Measurements from ENCODE around the gene LSM2.

LSM2 gene

DNA sequence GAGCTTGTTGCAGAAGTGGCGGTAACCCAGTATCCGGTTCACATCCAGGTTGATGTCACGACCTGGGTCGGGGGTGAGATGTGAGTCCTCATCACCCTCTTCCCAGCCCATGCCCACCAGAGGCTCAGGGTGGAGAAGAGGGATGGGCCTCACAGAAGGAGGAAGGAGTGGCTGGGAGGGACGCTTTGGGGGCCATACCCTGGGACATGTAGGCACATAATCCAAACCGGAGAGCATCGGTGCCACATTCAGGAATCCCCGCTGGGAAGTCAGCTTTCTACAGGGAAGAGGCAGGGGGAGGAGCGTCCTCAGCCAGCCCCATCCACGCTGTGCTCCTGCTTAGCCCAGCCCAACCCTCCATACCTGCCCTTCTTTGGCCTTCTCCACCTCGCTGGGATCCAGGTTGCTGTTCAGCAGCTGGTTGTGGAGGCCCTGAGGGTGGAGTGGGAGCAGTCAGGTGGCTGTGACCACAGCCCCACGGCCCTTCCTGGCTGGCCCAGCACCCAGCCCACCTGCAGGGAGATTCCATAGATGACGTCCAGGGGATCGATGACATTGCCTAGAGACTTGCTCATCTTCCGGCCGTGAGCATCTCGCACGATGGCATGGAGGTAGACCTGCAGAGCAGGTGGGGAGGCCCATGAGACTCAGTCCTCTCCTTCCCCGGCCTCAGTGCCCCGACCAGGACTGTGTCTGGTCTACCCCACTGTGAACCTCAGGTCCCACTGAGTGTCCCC is 26.1 kb downstream of the LSM2 start:
- Histone ChIP-seq H3K4me2 (ENCODE audit: low read length) (no peak overlapping the region), H3K27ac (ENCODE audit: low read depth, low read length) (no peak overlapping the region), H4K12ac (ENCODE audit: low read depth, low read length) (no peak overlapping the region), H3K9ac (ENCODE audit: low read length) (no peak overlapping the region), H3K9me3 (ENCODE audit: insufficient read depth, low read depth, low read length) (no peaks in the 10 kb centered on the region), H3K4me3 (ENCODE audit: low read depth, low read length) (no peak overlapping the region), H3K27me3 (ENCODE audit: insufficient read depth, low read length) (no peaks in the 10 kb centered on the region), H4K91ac (ENCODE audit: low read depth, low read length) (no peak overlapping the region), H2AK5ac (ENCODE audit: low read length) (no peak overlapping the region), H4K8ac (ENCODE audit: low read depth, low read length) (no peak overlapping the region), H3K18ac (ENCODE audit: low read length) (no peak overlapping the region), H3K4me1 (ENCODE audit: control insufficient read depth in 1 of 2, insufficient read depth in 2 of 2, low read length in 2 of 2) (peaks cover 0 to 10% of the 10 kb centered on the region in 2 experiments), H3K79me2 (ENCODE audit: control insufficient read depth, insufficient read depth, low read length, poor library complexity) (no peaks in the 10 kb centered on the region), H2BK5ac (ENCODE audit: low read depth, low read length, poor library complexity) (no peak overlapping the region), H3K14ac (ENCODE audit: low read length) (no peak overlapping the region), H2BK120ac (ENCODE audit: insufficient read depth, low read length, poor library complexity) (no peak overlapping the region), H2BK12ac (ENCODE audit: low read length) (no peak overlapping the region), H3K79me1 (ENCODE audit: low read length) (no peaks in the 10 kb centered on the region), H3K4ac (ENCODE audit: low read depth, low read length) (no peak overlapping the region), H3K23ac (ENCODE audit: low read length) (no peak overlapping the region), H2AFZ (ENCODE audit: insufficient read depth, low read length, poor library complexity) (no peak overlapping the region), H3K36me3 (ENCODE audit: control insufficient read depth in 1 of 2, insufficient read depth in 2 of 2, low read length in 2 of 2) (peaks cover 70 to 75% of the 10 kb centered on the region in 2 experiments)
- no CpG with 5 or more reads among the region's 20 CpGs for WGBS (ENCODE audit: extremely low coverage, insufficient coverage, insufficient read length)
- no peak for DNase-seq

DNA sequence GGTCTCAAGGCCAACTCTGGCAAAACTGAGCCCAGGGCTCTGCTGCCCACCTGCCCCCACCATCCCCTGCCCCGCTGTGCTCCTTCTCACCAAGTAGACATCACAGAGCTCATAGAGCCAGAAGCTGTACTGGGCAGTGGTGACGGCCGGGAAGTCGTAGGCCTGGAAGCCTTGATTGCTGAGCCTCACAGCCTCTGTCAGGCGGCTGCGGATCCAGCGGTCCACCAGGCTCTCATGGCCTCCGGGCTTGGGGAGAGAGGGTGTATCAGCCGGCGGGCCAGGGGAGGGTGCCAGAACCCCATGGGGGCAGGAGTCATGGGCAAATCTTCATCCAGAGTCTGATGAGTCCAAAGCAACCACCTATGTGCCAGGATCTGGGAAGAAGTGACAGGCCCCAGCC is 26.9 kb downstream of the LSM2 start:
- H2BK12ac ChIP-seq (ENCODE audit: low read length): no peak overlapping the region
- H3K79me2 ChIP-seq (ENCODE audit: control insufficient read depth, insufficient read depth, low read length, poor library complexity): no peaks in the 10 kb centered on the region
- H3K9ac ChIP-seq (ENCODE audit: low read length): no peak overlapping the region
- H2BK120ac ChIP-seq (ENCODE audit: insufficient read depth, low read length, poor library complexity): no peak overlapping the region
- H3K18ac ChIP-seq (ENCODE audit: low read length): no peak overlapping the region
- WGBS (ENCODE audit: extremely low coverage, insufficient coverage, insufficient read length): no CpG with 5 or more reads among the region's 10 CpGs
- H3K27me3 ChIP-seq (ENCODE audit: insufficient read depth, low read length): no peaks in the 10 kb centered on the region
- DNase-seq: no peak
- no peak overlapping the region for H2AFZ ChIP-seq (ENCODE audit: insufficient read depth, low read length, poor library complexity)
- no peak overlapping the region for H3K4me3 ChIP-seq (ENCODE audit: low read depth, low read length)
- H2BK5ac ChIP-seq (ENCODE audit: low read depth, low read length, poor library complexity): no peak overlapping the region
- peaks cover 0 to 10% of the 10 kb centered on the region in 2 experiments for H3K4me1 ChIP-seq (ENCODE audit: control insufficient read depth in 1 of 2, insufficient read depth in 2 of 2, low read length in 2 of 2)
- no peak overlapping the region for H4K8ac ChIP-seq (ENCODE audit: low read depth, low read length)
- H2AK5ac ChIP-seq (ENCODE audit: low read length): no peak overlapping the region
- no peaks in the 10 kb centered on the region for H3K9me3 ChIP-seq (ENCODE audit: insufficient read depth, low read depth, low read length)
- H3K23ac ChIP-seq (ENCODE audit: low read length): no peak overlapping the region
- no peak overlapping the region for H4K12ac ChIP-seq (ENCODE audit: low read depth, low read length)
- no peak overlapping the region for H4K91ac ChIP-seq (ENCODE audit: low read depth, low read length)
- H3K4ac ChIP-seq (ENCODE audit: low read depth, low read length): no peak overlapping the region
- H3K14ac ChIP-seq (ENCODE audit: low read length): no peak overlapping the region
- H3K36me3 ChIP-seq (ENCODE audit: control insufficient read depth in 1 of 2, insufficient read depth in 2 of 2, low read length in 2 of 2): peaks cover 62 to 68% of the 10 kb centered on the region in 2 experiments
- no peaks in the 10 kb centered on the region for H3K79me1 ChIP-seq (ENCODE audit: low read length)
- no peak overlapping the region for H3K4me2 ChIP-seq (ENCODE audit: low read length)
- H3K27ac ChIP-seq (ENCODE audit: low read depth, low read length): no peak overlapping the region

DNA sequence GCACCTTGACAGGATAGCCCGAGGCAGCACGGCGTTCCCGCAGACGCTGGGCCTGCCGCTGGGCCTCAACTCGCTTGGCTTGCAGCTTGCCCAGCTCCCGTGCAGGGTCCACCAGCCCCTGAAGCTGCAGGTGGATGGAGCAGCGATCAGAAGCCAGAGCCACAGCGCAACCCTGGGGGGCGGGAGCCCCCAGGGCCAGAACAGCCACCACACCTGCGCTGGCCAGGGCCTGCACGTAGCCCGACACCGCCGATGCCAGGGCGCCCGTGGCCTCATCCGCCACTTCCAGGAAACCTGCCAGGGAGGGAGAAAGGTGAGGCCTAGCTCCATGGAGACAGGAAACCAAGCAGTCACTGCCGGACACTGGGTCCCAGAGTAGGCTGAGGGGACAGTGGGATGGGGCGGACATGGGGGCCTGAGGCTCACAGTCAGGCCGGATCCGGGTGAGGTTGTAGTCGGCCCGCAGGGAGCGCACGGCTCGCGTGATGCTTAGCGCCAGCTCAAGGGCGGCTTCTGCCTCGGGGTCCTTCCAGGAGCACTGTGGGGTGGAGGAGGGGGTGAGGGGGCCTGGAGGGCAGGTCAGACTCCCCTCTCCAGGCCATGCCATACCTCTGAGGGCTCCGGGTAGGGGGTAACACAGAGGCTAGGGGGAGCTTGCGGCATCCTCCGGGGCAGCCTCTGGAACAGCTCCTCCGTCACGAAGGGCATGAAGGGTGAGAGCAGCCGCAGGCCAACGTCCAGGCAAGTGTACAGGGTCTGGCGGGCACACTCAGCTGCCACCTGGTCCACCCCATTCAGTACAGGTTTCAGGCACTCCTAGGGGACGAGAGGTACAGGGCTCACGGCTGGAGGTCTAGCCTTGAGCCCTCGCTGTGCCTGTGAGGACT is 27.5 kb downstream of the LSM2 start:
- Histone ChIP-seq H3K27ac (ENCODE audit: low read depth, low read length) (no peak overlapping the region), H2BK12ac (ENCODE audit: low read length) (no peak overlapping the region), H3K9me3 (ENCODE audit: insufficient read depth, low read depth, low read length) (no peaks in the 10 kb centered on the region), H4K12ac (ENCODE audit: low read depth, low read length) (no peak overlapping the region), H3K4me2 (ENCODE audit: low read length) (no peak overlapping the region), H2BK5ac (ENCODE audit: low read depth, low read length, poor library complexity) (no peak overlapping the region), H2AK5ac (ENCODE audit: low read length) (no peak overlapping the region), H3K4ac (ENCODE audit: low read depth, low read length) (no peak overlapping the region), H3K79me2 (ENCODE audit: control insufficient read depth, insufficient read depth, low read length, poor library complexity) (no peaks in the 10 kb centered on the region), H2BK120ac (ENCODE audit: insufficient read depth, low read length, poor library complexity) (no peak overlapping the region), H3K14ac (ENCODE audit: low read length) (no peak overlapping the region), H3K36me3 (ENCODE audit: control insufficient read depth in 1 of 2, insufficient read depth in 2 of 2, low read length in 2 of 2) (peaks cover 56 to 61% of the 10 kb centered on the region in 2 experiments), H3K4me3 (ENCODE audit: low read depth, low read length) (no peak overlapping the region), H4K8ac (ENCODE audit: low read depth, low read length) (no peak overlapping the region), H3K18ac (ENCODE audit: low read length) (no peak overlapping the region), H2AFZ (ENCODE audit: insufficient read depth, low read length, poor library complexity) (no peak overlapping the region), H3K4me1 (ENCODE audit: control insufficient read depth in 1 of 2, insufficient read depth in 2 of 2, low read length in 2 of 2) (peaks cover 0 to 10% of the 10 kb centered on the region in 2 experiments), H3K27me3 (ENCODE audit: insufficient read depth, low read length) (no peaks in the 10 kb centered on the region), H3K9ac (ENCODE audit: low read length) (no peak overlapping the region), H4K91ac (ENCODE audit: low read depth, low read length) (no peak overlapping the region), H3K79me1 (ENCODE audit: low read length) (no peaks in the 10 kb centered on the region), H3K23ac (ENCODE audit: low read length) (no peak overlapping the region)
- no CpG with 5 or more reads among the region's 43 CpGs for WGBS (ENCODE audit: extremely low coverage, insufficient coverage, insufficient read length)
- DNase-seq: no peak

DNA sequence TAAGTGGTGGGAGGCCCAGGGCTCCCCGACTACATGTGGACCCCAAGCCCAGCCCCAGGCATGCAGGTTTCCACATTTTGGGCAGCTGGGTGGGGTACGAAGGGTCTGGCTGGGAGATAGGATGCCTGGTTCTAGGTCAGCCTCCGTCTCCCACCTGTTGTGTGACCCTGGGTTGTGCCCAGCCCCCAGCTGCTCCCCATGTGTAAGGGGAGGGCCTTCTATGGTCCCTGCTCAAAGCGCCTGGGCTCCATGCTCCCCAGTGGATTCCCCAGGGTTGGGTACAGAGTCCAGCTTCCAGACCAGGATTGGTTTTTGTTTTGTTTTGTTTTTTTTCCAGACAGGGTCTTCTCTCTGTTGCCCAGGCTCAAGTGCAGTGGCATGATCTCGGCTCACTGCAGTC is 28.6 kb downstream of the LSM2 start:
- Histone ChIP-seq H3K27me3 (ENCODE audit: insufficient read depth, low read length) (no peaks in the 10 kb centered on the region), H3K9ac (ENCODE audit: low read length) (no peak overlapping the region), H3K79me1 (ENCODE audit: low read length) (no peaks in the 10 kb centered on the region), H3K14ac (ENCODE audit: low read length) (no peak overlapping the region), H3K4me3 (ENCODE audit: low read depth, low read length) (no peak overlapping the region), H2AK5ac (ENCODE audit: low read length) (no peak overlapping the region), H2AFZ (ENCODE audit: insufficient read depth, low read length, poor library complexity) (no peak overlapping the region), H2BK12ac (ENCODE audit: low read length) (no peak overlapping the region), H2BK120ac (ENCODE audit: insufficient read depth, low read length, poor library complexity) (no peak overlapping the region), H4K8ac (ENCODE audit: low read depth, low read length) (no peak overlapping the region), H3K4ac (ENCODE audit: low read depth, low read length) (no peak overlapping the region), H3K79me2 (ENCODE audit: control insufficient read depth, insufficient read depth, low read length, poor library complexity) (no peaks in the 10 kb centered on the region), H3K4me1 (ENCODE audit: control insufficient read depth in 1 of 2, insufficient read depth in 2 of 2, low read length in 2 of 2) (peaks cover 0 to 10% of the 10 kb centered on the region in 2 experiments), H4K91ac (ENCODE audit: low read depth, low read length) (no peak overlapping the region), H3K18ac (ENCODE audit: low read length) (no peak overlapping the region), H4K12ac (ENCODE audit: low read depth, low read length) (no peak overlapping the region), H3K9me3 (ENCODE audit: insufficient read depth, low read depth, low read length) (no peaks in the 10 kb centered on the region), H2BK5ac (ENCODE audit: low read depth, low read length, poor library complexity) (no peak overlapping the region), H3K36me3 (ENCODE audit: control insufficient read depth in 1 of 2, insufficient read depth in 2 of 2, low read length in 2 of 2) (peaks cover 51 to 57% of the 10 kb centered on the region in 2 experiments), H3K23ac (ENCODE audit: low read length) (no peak overlapping the region), H3K27ac (ENCODE audit: low read depth, low read length) (no peak overlapping the region), H3K4me2 (ENCODE audit: low read length) (no peak overlapping the region)
- no CpG with 5 or more reads among the region's 5 CpGs for WGBS (ENCODE audit: extremely low coverage, insufficient coverage, insufficient read length)
- DNase-seq: no peak
